K562 (cell line): ENCODE measurements around the gene DCTN1. TPM values are rescaled to one million over a fixed set of nuclear protein-coding genes. Genes with fewer than 3 reads are reported as not detected.

Experiments used
- CXXC5 ChIP-seq: fragments of 250-450 bp; sonication (Bioruptor Pico); IDR thresholded peaks from 2 replicates; pipeline ENCODE4 v1.8.0; 2022; ENCODE audit warnings: inconsistent platforms, mild to moderate bottlenecking, moderate library complexity
- ETV5 ChIP-seq: sonication (generic); formaldehyde crosslinking; IDR thresholded peaks from 2 replicates; pipeline ENCODE4 v1.4.0; 2020; ENCODE audit warnings: low read depth, mild to moderate bottlenecking, missing genetic modification reagents
- FOXA3 ChIP-seq, 2 experiments: fragments of 450-650 bp in 1 of 2; sonication (generic) in 1 of 2; formaldehyde crosslinking; IDR thresholded peaks in 1 of 2; conservative IDR thresholded peaks in 1 of 2; 2 replicates each; pipeline versions ENCODE4 v1.4.0 to v1.8.0; 2020 to 2022; ENCODE audit warnings: mild to moderate bottlenecking in 2 of 2, missing genetic modification reagents in 1 of 2
- FOXM1 ChIP-seq, 2 experiments: fragments of 450-650 bp in 1 of 2; sonication (generic) in 1 of 2; formaldehyde crosslinking in 1 of 2; IDR thresholded peaks; 2 replicates each; pipeline versions ENCODE4 v1.6.1 to v1.9.0; 2017 to 2022; ENCODE audit warnings: low read depth in 2 of 2, mild to moderate bottlenecking in 2 of 2, missing genetic modification reagents in 1 of 2, moderate library complexity in 1 of 2
- JUND ChIP-seq, 2 experiments: IDR thresholded peaks; 2 replicates in 1 of 2; 3 replicates in 1 of 2; pipeline ENCODE4 v1.6.1; 2011; ENCODE audit warnings: borderline replicate concordance in 2 of 2, low read depth in 2 of 2, low read length in 2 of 2, improper control_type of control experiment in 1 of 2, missing biosample characterization in 1 of 2, missing genetic modification characterization in 1 of 2, missing genetic modification reagents in 1 of 2
- SMAD4 ChIP-seq: fragments of 250-450 bp; sonication (Bioruptor Pico); conservative IDR thresholded peaks from 2 replicates; pipeline ENCODE4 v1.8.0; 2021; ENCODE audit warnings: inconsistent platforms, mild to moderate bottlenecking, moderate library complexity
- SPI1 ChIP-seq: IDR thresholded peaks from 2 replicates; pipeline ENCODE4 v1.6.1; 2011; ENCODE audit warnings: low read depth, low read length, control low read depth, borderline replicate concordance
- SRF ChIP-seq, 2 experiments: fragments of 250-450, 450-650 bp in 1 of 2; sonication (Bioruptor Pico) in 1 of 2; sonication (generic) in 1 of 2; formaldehyde crosslinking; IDR thresholded peaks; 2 replicates each; pipeline versions ENCODE4 v1.5.0 to v1.5.1; 2020 to 2022; ENCODE audit warnings: mild to moderate bottlenecking in 1 of 2, missing genetic modification reagents in 1 of 2
- TRIM24 ChIP-seq, 2 experiments: fragments of 450-650 bp; IDR thresholded peaks; 2 replicates each; pipeline ENCODE4 v1.6.1; 2016
- ZEB2 ChIP-seq: fragments of 450-650 bp; IDR thresholded peaks from 2 replicates; pipeline ENCODE4 v1.6.1; 2016
- ZNF197 ChIP-seq: fragments of 200-800 bp; sonication (Bioruptor generic); IDR thresholded peaks from 2 replicates; pipeline ENCODE4 v1.6.1; 2016; ENCODE audit warnings: low read depth, missing genetic modification characterization, missing compliant biosample characterization
- ZNF584 ChIP-seq: fragments of 200-800 bp; sonication (Bioruptor generic); IDR thresholded peaks from 2 replicates; pipeline ENCODE4 v1.6.1; 2016; ENCODE audit warnings: low read depth, mild to moderate bottlenecking, missing genetic modification characterization, missing compliant biosample characterization
- polyA plus RNA-seq, 8 experiments: library from polyadenylated mRNA; depleted of rRNA in 4 of 8; stranded (reverse) in 5 of 8; unstranded in 3 of 8; fragments of >200 nt; fragmentation: Nextera tagmentation in 2 of 8; fragmentation: Illumina TruSeq in 1 of 8; extraction: Ambion mirVana in 2 of 8; extraction: Trizol in 1 of 8; gene quantifications; 2 replicates each; pipeline versions ENCODE4 v1.2.1 to v1.2.3, GENCODE V29; 2011 to 2014; ENCODE audit warnings: inconsistent platforms in 1 of 8, missing spikeins in 1 of 8
- total RNA-seq, 7 experiments: library from RNA; depleted of rRNA in 6 of 7; stranded (reverse); fragments of >200 nt in 6 of 7; fragmentation: Illumina TruSeq in 2 of 7; extraction: Trizol in 2 of 7; gene quantifications; 2 replicates each; pipeline versions ENCODE4 v1.2.1 to v1.2.3, GENCODE V29; 2011 to 2021; ENCODE audit warnings: low replicate concordance in 1 of 7
- TF ChIP-seq, protein P1 (sequence below): fragments of 450-650 bp; IDR thresholded peaks from 2 replicates; pipeline ENCODE4 v1.6.1; 2018; ENCODE audit not compliant: partially characterized antibody
- TF ChIP-seq, protein P2 (sequence below): IDR thresholded peaks from 2 replicates; pipeline ENCODE4 v1.6.1; 2011; ENCODE audit warnings: borderline replicate concordance, low read depth, mild to moderate bottlenecking, moderate library complexity, low read length; ENCODE audit not compliant: insufficient read depth, poor library complexity, severe bottlenecking
- TF ChIP-seq, protein P3 (sequence below), 3 experiments: fragments of 200-800 bp in 1 of 3; fragments of 250-450 bp in 1 of 3; fragments of 450-650 bp in 1 of 3; sonication (Bioruptor Pico) in 1 of 3; sonication (Bioruptor generic) in 1 of 3; formaldehyde crosslinking in 1 of 3; IDR thresholded peaks; 2 replicates each; pipeline versions ENCODE4 v1.6.1 to v1.8.0; 2016 to 2022; ENCODE audit warnings: mild to moderate bottlenecking in 2 of 3, missing genetic modification characterization in 2 of 3, missing compliant biosample characterization in 1 of 3, moderate library complexity in 1 of 3

The DCTN1 gene
- total and polyA plus RNA-seq, 9 of the 15 experiments (the other 6 are each of a cell fraction or from before 2014, with no cell fraction given), result 23.9 to 71.7 (median 45.0) TPM

DNA sequence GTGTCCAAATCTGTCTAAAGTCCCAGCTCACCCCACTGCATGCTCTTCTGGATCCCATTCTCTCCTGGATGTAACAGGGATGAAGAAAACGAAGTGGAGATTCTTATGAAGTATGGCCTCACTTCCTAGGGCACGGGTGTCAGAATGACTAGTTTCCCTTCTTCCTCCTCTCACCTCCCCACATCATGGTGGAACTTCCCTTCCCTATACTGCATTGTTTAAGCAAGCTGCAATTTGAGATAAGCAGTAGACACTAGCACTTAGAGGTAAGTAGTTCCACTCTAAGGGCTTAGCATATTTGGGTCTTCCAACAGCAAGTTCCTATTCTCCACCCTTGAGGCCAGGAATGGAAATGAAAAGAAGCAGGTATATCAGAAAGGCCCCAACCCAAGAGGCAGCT lies 66.6 kb downstream of the DCTN1 start (continued):
- TF ChIP-seq, protein P1, sequence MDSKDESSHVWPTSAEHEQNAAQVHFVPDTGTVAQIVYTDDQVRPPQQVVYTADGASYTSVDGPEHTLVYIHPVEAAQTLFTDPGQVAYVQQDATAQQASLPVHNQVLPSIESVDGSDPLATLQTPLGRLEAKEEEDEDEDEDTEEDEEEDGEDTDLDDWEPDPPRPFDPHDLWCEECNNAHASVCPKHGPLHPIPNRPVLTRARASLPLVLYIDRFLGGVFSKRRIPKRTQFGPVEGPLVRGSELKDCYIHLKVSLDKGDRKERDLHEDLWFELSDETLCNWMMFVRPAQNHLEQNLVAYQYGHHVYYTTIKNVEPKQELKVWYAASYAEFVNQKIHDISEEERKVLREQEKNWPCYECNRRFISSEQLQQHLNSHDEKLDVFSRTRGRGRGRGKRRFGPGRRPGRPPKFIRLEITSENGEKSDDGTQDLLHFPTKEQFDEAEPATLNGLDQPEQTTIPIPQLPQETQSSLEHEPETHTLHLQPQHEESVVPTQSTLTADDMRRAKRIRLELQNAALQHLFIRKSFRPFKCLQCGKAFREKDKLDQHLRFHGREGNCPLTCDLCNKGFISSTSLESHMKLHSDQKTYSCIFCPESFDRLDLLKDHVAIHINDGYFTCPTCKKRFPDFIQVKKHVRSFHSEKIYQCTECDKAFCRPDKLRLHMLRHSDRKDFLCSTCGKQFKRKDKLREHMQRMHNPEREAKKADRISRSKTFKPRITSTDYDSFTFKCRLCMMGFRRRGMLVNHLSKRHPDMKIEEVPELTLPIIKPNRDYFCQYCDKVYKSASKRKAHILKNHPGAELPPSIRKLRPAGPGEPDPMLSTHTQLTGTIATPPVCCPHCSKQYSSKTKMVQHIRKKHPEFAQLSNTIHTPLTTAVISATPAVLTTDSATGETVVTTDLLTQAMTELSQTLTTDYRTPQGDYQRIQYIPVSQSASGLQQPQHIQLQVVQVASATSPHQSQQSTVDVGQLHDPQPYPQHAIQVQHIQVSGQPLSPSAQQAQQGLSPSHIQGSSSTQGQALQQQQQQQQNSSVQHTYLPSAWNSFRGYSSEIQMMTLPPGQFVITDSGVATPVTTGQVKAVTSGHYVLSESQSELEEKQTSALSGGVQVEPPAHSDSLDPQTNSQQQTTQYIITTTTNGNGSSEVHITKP, result peak; percentile 95
- TF ChIP-seq FOXM1 (IDR thresholded peaks at IDR 0.05; ENCODE audit: low read depth), result peak; percentile 50; the same call in 1 of the 2 replicates
- TF ChIP-seq FOXM1 (CRISPR knock-in tag; IDR thresholded peaks at IDR 0.05; ENCODE audit: low read depth), result no peak
- peak; percentile 45; the same call in 1 of the 2 replicates for TF ChIP-seq SMAD4
- 0 out of 4 replicates have a peak, but pooled peaks of 1 of the 2 experiments have one; percentile 39 for TF ChIP-seq SRF (CRISPR knock-in tag; IDR thresholded peaks at IDR 0.05)
- TF ChIP-seq, protein P2, sequence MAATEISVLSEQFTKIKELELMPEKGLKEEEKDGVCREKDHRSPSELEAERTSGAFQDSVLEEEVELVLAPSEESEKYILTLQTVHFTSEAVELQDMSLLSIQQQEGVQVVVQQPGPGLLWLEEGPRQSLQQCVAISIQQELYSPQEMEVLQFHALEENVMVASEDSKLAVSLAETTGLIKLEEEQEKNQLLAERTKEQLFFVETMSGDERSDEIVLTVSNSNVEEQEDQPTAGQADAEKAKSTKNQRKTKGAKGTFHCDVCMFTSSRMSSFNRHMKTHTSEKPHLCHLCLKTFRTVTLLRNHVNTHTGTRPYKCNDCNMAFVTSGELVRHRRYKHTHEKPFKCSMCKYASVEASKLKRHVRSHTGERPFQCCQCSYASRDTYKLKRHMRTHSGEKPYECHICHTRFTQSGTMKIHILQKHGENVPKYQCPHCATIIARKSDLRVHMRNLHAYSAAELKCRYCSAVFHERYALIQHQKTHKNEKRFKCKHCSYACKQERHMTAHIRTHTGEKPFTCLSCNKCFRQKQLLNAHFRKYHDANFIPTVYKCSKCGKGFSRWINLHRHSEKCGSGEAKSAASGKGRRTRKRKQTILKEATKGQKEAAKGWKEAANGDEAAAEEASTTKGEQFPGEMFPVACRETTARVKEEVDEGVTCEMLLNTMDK, result no peak
- TF ChIP-seq ZNF584 (CRISPR knock-in tag), result no peak
- TF ChIP-seq CXXC5, result peak; percentile 44
- peak; percentile 80 for TF ChIP-seq SPI1
- no peak for TF ChIP-seq ETV5 (CRISPR knock-in tag)
- peak; percentile 88; the same call in 1 of the 2 replicates for TF ChIP-seq ZEB2
- TF ChIP-seq ZNF197 (CRISPR knock-in tag), result no peak
- peak; percentile 57 for TF ChIP-seq JUND (IDR thresholded peaks at IDR 0.05; ENCODE audit: borderline replicate concordance, low read depth, low read length)
- TF ChIP-seq JUND (tag; IDR thresholded peaks at IDR 0.05; ENCODE audit: borderline replicate concordance, low read depth, low read length), result peak; percentile 70; the same call in 2 of the 3 replicates
- TF ChIP-seq, protein P3, sequence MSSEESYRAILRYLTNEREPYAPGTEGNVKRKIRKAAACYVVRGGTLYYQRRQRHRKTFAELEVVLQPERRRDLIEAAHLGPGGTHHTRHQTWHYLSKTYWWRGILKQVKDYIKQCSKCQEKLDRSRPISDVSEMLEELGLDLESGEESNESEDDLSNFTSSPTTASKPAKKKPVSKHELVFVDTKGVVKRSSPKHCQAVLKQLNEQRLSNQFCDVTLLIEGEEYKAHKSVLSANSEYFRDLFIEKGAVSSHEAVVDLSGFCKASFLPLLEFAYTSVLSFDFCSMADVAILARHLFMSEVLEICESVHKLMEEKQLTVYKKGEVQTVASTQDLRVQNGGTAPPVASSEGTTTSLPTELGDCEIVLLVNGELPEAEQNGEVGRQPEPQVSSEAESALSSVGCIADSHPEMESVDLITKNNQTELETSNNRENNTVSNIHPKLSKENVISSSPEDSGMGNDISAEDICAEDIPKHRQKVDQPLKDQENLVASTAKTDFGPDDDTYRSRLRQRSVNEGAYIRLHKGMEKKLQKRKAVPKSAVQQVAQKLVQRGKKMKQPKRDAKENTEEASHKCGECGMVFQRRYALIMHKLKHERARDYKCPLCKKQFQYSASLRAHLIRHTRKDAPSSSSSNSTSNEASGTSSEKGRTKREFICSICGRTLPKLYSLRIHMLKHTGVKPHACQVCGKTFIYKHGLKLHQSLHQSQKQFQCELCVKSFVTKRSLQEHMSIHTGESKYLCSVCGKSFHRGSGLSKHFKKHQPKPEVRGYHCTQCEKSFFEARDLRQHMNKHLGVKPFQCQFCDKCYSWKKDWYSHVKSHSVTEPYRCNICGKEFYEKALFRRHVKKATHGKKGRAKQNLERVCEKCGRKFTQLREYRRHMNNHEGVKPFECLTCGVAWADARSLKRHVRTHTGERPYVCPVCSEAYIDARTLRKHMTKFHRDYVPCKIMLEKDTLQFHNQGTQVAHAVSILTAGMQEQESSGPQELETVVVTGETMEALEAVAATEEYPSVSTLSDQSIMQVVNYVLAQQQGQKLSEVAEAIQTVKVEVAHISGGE (CRISPR knock-in tag; IDR thresholded peaks at IDR 0.05), result peak in 1 of 3 experiments; percentile 52; a peak in 2 of 6 replicates
- no peak for TF ChIP-seq FOXA3 (CRISPR knock-in tag; conservative IDR thresholded peaks at IDR 0.05 in 1 of 2, IDR thresholded peaks at IDR 0.05 in 1 of 2)
- TF ChIP-seq TRIM24 (IDR thresholded peaks at IDR 0.05), result peak in 1 of 2 experiments; percentile 73; a peak in 3 of 4 replicates
